ENCODE measurements around the gene TVP23B. TPM values are rescaled to one million over a fixed set of nuclear protein-coding genes. Genes with fewer than 3 reads are reported as not detected.

Gene TVP23B
- total and polyA plus RNA-seq, 11 donors = 13.6 to 42.0 (median 20.6) TPM

DNA sequence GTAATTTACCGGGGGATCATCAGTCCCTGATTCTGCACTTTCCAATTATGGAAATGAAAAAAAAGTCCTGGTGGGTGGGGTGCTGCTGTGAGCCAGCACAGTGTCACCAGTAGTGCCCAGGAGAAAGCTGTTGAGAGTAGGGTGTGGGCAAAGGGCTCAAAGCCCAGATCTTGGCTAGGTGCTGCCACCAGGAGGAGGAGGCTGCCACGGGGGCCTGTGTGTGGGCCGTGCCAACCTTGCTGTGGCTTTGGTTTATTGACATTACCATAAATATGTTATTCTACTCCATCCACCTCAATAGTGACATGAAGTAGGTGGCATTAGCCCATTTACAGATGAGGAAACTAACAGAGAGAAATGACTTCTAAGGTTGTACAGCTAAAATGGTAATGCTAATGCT, 70.2 kb downstream of the TVP23B start:
- TF ChIP-seq, protein P1, sequence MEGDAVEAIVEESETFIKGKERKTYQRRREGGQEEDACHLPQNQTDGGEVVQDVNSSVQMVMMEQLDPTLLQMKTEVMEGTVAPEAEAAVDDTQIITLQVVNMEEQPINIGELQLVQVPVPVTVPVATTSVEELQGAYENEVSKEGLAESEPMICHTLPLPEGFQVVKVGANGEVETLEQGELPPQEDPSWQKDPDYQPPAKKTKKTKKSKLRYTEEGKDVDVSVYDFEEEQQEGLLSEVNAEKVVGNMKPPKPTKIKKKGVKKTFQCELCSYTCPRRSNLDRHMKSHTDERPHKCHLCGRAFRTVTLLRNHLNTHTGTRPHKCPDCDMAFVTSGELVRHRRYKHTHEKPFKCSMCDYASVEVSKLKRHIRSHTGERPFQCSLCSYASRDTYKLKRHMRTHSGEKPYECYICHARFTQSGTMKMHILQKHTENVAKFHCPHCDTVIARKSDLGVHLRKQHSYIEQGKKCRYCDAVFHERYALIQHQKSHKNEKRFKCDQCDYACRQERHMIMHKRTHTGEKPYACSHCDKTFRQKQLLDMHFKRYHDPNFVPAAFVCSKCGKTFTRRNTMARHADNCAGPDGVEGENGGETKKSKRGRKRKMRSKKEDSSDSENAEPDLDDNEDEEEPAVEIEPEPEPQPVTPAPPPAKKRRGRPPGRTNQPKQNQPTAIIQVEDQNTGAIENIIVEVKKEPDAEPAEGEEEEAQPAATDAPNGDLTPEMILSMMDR (IDR thresholded peaks at IDR 0.05) = no peak
- TF ChIP-seq POLR2A (IDR thresholded peaks at IDR 0.05) = no peak
- Histone ChIP-seq H3K27ac (no peak overlapping the region), H3K27me3 (no peaks in the 10 kb centered on the region), H3K4me1 (peaks cover 0 to 10% (median 6%) of the 10 kb centered on the region in 12 donors), H3K36me3 (no peaks in the 10 kb centered on the region), H3K4me3 (no peak overlapping the region), H3K9me3 (no peaks in the 10 kb centered on the region)
- DNase-seq (no peak), ATAC-seq (no peak)
- intact Hi-C loops (cut with DNase I) = no loop called here
- 80 to 84% (median 82%) methylated on average over 3 of the region's 3 CpGs for WGBS, 4 donors

DNA sequence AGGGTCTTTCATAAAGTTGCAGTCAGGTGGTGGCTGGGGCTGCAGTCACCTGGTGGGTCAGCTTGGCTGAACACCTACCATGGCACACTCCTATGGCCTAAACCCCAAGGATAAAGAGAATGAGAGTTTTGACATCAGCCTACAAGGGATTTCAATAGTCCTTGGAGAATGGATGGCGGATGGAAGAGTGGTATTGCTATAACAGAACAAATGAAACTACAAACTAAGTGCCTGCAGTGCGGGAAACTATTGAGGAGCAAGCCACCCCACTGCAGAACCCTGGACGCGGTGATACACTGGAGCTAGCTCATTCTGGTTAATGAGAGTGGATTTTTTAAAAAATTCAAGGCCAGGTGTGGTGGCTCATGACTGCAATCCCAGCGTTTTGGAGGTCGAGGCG, 74.0 kb downstream of the TVP23B start:
- Histone ChIP-seq H3K27me3 (no peaks in the 10 kb centered on the region), H3K36me3 (no peaks in the 10 kb centered on the region), H3K9me3 (no peaks in the 10 kb centered on the region), H3K4me1 (peaks cover 0 to 36% (median 20%) of the 10 kb centered on the region in 12 donors), H3K27ac (no peak overlapping the region), H3K4me3 (peak overlapping the region in 2 of 12 donors; percentile 66 to 73)
- intact Hi-C loops (cut with DNase I) = no loop called here
- whole genome bisulfite sequencing, 4 donors = 89 to 93% (median 92%) methylated on average over 7 of the region's 7 CpGs
- no peak for DNase-seq
- no peak for ATAC-seq
- TF ChIP-seq POLR2A (IDR thresholded peaks at IDR 0.05) = no peak
- TF ChIP-seq, protein P1 (IDR thresholded peaks at IDR 0.05) = no peak

DNA sequence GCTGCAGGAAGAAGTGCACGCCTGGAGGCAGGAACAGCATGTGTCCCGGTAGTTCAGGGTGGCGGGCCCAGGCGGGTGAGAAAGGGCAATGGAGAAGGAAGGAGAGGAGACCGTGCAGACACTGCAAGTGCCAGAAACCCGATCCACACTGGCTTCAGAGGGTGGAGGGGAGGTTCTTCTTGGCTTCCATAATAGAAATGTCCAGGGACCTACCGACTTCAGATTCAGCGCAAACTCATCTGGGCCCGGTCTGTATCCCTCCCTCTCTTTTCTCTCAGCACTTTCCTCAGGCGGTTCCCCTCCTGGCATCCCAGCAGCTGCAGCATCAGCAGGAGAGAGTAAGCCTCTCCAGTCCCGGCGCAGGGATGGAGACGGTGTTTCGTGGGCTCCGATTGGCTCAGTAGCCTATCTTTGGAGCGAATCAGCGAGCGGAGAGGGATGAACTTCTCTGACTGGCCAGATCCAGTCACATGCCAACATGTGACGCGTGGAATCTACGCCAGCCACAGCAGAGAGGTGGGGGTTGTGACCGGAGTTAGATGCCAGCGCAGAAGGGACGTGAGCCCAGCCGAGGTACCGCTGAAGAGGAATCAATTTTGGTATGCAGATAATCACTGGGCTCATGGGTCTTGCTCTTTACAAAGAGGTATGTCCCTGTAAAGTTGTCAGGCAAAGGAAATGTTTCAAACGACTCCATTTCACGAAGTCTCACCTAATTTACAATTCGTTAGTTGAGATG, 75.0 kb downstream of the TVP23B start:
- Histone ChIP-seq H3K36me3 (no peaks in the 10 kb centered on the region), H3K4me1 (peaks cover 0 to 46% (median 20%) of the 10 kb centered on the region in 12 donors), H3K9me3 (no peaks in the 10 kb centered on the region), H3K27ac (peak overlapping the region; percentile 56 to 93 (median 84)), H3K4me3 (peak overlapping the region; percentile 22 to 73 (median 60)), H3K27me3 (no peaks in the 10 kb centered on the region)
- intact Hi-C loops (cut with DNase I) = no loop called here
- 0 to 1% (median 0%) methylated on average over 29 of the region's 29 CpGs for WGBS, 4 donors
- ATAC-seq (peak; percentile 92 to 98 (median 95)), DNase-seq (peak; percentile 92 to 96 (median 95))
- peak; percentile 55 to 86 for TF ChIP-seq POLR2A (IDR thresholded peaks at IDR 0.05)
- TF ChIP-seq, protein P1 (IDR thresholded peaks at IDR 0.05) = no peak

Other genes starting within 250 kb of the TVP23B start
- not detected for gene TBC1D28, start 136.8 kb upstream of the TVP23B start, total RNA-seq
- not detected for gene TBC1D28, start 136.8 kb upstream of the TVP23B start, polyA plus RNA-seq
- gene FOXO3B, start 98.9 kb upstream of the TVP23B start, total RNA-seq = 1 to 10 TPM in 3 of 9 donors, under 1 TPM in 6; 0.32 to 5.1 (median 0.67) TPM
- gene FOXO3B, start 98.9 kb upstream of the TVP23B start, polyA plus RNA-seq = 1 to 10 TPM in 1 of 2 donors, under 1 TPM in 1; 0.42 to 1.1 TPM
- gene FBXW10, start 37.1 kb upstream of the TVP23B start, total RNA-seq = under 1 TPM in 2 of 9 donors, not detected in 7; 0.11 to 0.12 TPM
- under 1 TPM in 1 of 2 donors, not detected in 1; 0.04 TPM for gene FBXW10, start 37.1 kb upstream of the TVP23B start, polyA plus RNA-seq
- 10 to 100 TPM; 13.1 to 23.3 (median 17.8) TPM for gene PRPSAP2, start 76.9 kb downstream of the TVP23B start, total RNA-seq
- 10 to 100 TPM; 11.0 to 26.2 TPM for gene PRPSAP2, start 76.9 kb downstream of the TVP23B start, polyA plus RNA-seq
- under 1 TPM in 2 of 9 donors, not detected in 7; 0.11 to 0.31 TPM for gene SLC5A10, start 171.0 kb downstream of the TVP23B start, total RNA-seq
- under 1 TPM; 0.04 to 0.08 TPM for gene SLC5A10, start 171.0 kb downstream of the TVP23B start, polyA plus RNA-seq
- 1 to 10 TPM; 1.2 to 7.4 (median 1.8) TPM for gene FAM83G, start 223.6 kb downstream of the TVP23B start, total RNA-seq
- gene FAM83G, start 223.6 kb downstream of the TVP23B start, polyA plus RNA-seq = 10 to 100 TPM in 1 of 2 donors, 1 to 10 TPM in 1; 1.5 to 12.8 TPM